DND-41 (cell line): ENCODE data around the gene FH.

Experiments
- EZH2 ChIP-seq: IDR thresholded peaks from 3 replicates; pipeline ENCODE4 v1.6.1; 2012; ENCODE audit warnings: borderline replicate concordance, low read depth, mild to moderate bottlenecking, moderate library complexity, low read length, inconsistent platforms; ENCODE audit not compliant: severe bottlenecking
- TF ChIP-seq, protein P1 (sequence below): IDR thresholded peaks from 2 replicates; pipeline ENCODE4 v1.5.1; 2012; ENCODE audit warnings: borderline replicate concordance, low read length, moderate library complexity, mild to moderate bottlenecking; ENCODE audit not compliant: poor library complexity, severe bottlenecking; ENCODE audit errors: extremely low read depth

DNA sequence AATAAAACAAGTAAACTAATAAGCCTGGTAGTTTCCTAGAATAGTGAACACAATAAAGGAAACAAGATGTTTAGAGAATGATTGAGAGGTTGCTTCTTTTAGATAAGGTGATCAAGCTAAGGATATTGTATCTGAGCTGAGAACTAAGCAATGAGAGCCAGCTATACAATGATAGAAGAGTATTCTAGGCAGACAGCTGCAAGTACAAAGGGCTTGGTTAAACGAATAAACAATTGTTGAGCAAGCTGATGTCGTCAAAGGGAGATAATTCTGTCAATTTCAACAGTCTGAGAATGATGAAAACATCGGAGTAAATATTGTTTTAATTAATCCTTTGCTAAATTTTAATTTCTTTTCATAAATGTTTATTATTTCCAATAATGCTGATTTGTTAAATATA, 5.5 kb upstream of the FH start:
- TF ChIP-seq, protein P1, sequence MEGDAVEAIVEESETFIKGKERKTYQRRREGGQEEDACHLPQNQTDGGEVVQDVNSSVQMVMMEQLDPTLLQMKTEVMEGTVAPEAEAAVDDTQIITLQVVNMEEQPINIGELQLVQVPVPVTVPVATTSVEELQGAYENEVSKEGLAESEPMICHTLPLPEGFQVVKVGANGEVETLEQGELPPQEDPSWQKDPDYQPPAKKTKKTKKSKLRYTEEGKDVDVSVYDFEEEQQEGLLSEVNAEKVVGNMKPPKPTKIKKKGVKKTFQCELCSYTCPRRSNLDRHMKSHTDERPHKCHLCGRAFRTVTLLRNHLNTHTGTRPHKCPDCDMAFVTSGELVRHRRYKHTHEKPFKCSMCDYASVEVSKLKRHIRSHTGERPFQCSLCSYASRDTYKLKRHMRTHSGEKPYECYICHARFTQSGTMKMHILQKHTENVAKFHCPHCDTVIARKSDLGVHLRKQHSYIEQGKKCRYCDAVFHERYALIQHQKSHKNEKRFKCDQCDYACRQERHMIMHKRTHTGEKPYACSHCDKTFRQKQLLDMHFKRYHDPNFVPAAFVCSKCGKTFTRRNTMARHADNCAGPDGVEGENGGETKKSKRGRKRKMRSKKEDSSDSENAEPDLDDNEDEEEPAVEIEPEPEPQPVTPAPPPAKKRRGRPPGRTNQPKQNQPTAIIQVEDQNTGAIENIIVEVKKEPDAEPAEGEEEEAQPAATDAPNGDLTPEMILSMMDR: no peak
- no peak for TF ChIP-seq EZH2
